HG03159 (cell line): ENCODE measurements around the gene ZBTB12.
"Not testable (repeated sequence)": the region's sequence is repeated elsewhere in the genome, so short reads cannot be mapped to it uniquely, and the experiment has no call there.

ENCODE experiments used
- ATAC-seq: cut with Tn5 transposase; IDR thresholded peaks from one replicate; pipeline ENCODE4 v1.9.1; 2021; ENCODE audit warnings: mild to moderate bottlenecking, moderate library complexity; ENCODE audit not compliant: unreplicated experiment

The ZBTB12 gene

DNA sequence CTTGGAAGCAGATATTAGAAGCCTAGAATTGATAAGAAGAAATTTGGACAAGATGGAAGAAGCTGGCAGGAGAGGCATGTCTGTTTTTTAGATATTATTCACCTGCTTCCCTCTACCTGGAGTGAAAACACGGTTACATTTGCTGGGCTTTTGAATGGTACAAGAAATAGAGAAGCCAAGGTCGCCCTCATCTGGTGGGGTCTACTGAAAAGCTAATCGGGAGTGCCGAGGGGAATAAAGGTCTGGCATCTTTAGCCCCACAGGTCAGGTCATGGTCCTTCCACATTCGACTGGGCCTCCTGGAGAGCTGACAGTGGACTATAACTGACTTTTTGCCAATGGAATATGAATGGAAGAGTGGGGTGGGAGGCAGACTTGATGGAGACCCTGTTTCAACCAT lies 21.1 kb upstream of the ZBTB12 start:
- no peak for ATAC-seq

DNA sequence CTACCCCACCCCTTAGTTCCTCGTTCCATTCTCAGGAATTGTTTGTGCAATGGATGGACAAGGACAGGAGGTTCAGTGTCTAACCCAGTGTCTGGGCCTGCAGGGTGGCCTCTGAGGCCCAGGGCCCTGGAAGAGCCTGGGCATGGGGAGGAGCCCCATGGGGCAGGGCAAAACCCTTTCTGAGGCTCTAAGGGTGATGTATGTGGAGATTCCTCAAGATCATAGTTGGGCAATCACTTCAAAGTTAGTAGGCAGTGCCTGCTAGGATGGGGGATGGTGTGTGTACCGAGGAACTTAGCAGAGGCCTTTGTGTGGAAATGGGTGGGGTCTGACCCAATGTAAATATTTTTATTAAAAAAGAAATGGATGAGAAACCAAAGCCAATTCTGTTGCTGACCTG lies 18.9 kb upstream of the ZBTB12 start:
- no peak for ATAC-seq

DNA sequence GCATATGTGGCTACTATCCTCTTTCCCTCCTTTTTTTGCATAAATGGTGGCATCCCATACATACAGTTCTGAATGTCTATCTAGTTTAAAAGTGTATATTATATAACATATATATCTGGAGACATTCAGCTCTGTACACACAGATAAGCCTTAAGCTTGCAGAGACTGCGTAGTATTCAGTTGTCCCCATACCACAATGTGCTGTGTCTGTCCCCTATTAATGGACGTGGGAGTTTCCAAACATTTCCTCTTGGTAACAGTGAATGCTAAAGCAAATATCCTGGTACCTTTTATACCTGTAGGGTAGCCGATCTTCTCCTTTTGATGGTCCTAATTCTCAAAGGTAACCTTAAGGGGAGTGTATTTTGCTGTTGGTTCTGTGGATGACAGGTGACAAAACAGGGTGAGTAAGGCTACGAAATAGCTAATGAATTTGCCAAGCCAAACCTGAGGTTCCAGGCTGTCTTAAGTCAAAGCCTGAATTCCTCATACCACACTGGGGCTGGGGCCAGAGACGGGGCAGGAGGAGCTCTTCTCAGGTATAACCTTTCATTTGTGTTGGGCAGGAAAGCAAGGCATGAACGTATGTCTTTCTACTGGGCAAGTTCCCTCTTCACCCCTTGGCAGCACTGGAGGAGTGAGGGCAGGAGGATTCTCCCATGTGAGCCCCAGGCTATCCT lies 17.9 kb upstream of the ZBTB12 start:
- ATAC-seq: no peak

DNA sequence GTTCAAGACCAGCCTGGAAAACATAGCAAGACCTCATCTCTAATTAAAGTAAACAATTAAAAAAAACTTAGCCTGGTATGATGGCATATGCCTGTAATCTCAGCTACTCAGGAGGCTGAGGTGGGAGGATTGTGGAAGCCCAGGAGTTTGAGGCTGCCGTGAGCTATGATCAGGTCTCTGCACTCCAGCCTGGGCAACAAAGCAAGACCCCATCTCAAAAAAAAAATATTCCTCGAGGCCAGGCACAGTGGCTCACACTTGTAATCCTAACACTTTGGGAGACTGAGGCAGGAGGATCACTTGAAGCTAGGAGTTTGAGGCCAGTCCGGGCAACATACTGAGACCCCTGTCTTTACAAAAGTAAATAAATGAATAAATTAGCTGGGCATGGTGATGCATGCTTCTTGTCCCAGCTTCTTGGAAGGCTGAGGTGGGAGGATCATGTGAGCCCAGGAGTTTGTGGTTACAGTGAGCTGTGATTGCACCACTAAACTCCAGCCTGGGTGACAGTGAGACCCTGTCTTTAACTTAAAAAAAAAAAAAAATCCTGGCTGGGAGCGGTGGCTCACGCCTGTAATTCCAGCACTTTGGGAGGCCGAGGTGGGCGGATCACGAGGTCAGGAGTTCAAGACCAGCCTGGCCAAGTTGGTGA lies 16.3 kb upstream of the ZBTB12 start:
- ATAC-seq: no peak

DNA sequence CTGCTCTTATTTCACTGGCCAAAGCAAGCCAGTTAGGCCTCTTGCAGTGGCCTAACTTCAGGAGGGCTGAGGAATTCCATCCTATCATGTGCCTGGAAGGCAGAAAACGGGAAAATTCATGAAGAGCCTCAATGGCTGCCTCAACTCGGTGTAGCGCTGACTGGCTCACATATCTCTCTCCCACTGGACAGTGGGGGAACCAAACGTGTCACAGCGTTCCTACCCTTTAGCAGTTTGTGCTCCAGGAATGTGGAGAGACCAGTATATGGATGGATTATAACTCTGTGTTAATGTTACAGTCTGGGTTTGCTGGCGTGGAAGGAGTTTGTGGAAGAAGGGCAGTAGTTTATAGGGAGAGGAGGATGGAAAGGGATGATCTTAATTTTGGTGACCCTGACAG lies 13.9 kb upstream of the ZBTB12 start:
- ATAC-seq: no peak

DNA sequence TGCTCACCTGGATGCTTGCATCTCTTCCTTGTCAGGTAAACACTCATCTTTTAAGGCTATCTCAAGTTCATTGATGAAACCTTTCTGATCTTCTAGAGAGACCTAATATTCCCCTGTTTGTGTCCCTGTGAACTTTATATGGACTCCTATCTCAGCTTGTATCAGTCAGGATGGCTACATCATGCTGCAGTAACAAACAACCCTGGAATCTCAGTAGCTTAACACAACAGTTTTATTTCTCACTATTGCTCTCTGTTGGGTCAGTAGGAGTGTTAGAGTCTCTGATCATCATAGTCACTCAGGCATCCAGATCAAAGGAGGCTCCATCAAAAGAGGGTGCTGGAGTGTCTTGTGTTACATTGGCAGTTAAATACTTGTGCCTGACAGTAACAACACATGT lies 13.5 kb upstream of the ZBTB12 start:
- ATAC-seq: no peak

DNA sequence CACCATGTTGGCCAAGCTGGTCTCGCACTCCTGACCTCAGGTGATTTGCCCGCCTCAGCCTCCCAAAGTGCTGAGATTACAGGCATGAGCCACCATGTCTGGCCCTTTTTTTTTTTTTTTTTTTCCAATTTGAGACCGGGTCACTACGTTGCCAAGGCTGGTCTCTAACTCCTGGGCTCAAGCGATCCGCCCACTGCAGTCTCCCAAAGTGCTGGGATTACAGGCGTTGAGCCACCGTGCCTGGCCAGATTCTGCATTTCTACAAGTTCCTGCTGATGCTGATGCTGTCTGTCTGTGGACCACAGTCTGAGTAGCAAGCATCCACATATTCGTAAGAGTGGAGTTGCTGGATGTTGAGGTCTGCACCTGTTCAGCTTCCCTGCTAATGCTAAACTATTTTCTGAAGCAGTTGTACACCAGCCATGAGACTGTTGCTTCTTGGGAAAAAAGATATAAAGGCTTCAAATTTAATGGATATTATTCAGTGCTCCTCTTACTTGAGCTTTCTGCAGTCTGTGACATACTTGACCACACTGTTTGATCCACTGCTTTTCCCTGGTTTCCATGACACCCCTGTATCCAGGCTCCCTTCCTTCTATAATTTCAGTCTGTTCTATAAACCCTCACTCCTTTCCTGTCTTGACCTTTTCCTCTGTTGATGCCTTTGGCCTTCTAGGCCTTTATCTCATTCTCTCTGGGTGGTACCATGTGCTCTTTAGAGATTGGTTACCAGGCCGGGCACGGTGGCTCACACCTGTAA lies 10.1 kb upstream of the ZBTB12 start:
- ATAC-seq: no peak

DNA sequence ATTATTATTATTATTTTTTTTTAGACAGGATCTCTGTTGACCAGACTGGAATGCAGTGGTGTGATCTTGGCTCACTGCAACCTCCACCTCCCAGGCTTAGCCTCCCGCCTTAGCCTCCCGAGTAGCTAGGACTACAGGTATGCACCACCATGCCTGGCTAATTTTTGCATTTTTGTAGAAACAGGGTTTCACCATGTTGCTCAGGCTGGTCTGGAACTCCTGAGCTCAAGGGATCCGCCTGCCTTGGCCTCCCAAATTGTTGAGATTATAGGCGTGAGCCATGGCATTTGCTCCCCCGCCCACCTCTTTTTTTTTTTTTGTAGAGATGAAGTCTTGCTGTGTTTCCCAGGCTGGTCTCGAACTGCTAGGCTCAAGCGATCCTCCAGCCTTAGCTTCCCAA lies 7.4 kb upstream of the ZBTB12 start:
- not testable (repeated sequence) for ATAC-seq

DNA sequence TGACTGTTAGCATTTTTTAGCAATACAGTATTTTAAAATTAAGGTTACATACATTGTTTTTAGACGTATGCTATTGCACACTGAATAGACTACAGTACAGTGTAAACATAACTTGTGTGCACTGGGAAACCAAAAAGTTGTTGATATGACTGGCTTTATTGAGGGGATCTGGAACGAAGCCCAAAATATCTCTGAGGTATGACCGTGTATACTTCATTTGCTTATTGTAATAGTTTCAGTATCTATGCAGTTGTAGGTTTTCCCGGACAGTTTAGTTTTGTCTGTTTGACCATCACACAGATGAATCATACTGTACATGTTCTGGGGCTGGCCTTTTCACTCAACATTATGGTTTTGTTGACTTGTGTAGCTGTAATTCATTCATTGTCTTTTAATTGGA lies 6.9 kb upstream of the ZBTB12 start:
- no peak for ATAC-seq

DNA sequence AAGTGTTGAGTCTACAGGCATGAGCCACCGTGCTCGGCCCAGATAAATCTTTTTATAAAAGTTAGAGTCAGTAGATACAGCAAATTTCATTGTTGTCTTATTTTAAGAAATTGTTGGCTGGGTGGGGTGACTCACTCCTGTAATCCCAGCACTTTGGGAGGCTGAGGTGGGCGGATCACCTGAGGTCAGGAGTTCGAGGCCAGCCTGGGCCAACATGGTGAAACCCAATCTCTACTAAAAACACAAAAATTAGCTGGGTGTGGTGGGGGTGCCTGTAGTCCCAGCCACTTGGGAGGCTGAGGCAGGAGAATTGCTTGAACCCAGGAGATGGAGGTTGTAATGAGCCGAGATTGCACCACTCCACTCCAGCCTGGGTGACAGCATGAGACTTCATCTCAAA lies 6.4 kb upstream of the ZBTB12 start:
- not testable (repeated sequence) for ATAC-seq

DNA sequence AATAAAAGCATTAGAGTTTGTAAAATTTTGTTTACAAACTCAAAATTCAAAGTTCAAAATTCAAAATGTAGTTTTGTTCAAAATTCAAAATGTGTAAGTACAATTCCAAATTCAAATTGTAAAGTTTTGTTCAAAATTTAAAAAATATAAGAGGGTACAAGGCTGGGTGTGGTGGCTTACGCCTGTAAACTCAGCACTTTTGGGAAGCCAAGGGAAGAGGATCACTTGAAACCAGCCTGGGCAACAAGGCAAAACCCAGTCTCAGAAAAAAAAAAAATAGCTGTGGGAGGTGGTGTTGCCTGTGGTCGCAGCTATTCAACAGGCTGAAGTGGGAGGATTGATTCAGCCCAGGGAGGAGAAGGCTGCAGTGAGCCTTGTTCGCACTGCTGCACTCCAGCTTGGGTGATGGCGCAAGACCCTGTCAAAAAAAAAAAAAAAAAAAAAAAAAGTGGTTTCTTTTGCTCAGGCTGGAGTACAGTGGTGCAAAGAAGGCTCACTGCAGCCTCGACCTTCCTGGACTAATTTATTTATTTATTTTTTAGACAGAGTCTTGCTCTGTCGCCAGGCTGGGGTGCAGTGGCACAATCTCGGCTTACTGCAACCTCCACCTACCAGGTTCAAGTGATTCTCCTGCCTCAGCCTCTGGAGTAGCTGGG lies 5.4 kb upstream of the ZBTB12 start:
- no peak for ATAC-seq

DNA sequence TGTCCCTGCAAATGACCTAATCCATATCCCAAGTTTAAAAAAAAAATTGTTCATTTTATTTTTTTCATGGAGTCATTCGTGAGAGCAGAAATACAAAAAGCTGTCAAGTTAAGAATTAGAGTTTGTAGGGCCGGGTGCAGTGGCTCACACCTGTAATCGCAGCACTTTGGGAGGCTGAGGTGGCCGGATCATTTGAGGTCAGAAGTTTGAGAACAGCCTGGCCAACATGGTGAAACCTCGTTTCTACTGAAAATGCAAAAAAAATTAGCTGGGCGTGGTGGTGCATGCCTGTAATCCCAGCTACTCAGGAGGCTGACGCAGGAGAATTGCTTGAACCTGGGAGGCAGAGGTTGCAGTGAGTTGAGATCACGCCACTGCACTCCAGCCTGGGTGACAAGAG lies 4.8 kb upstream of the ZBTB12 start:
- not testable (repeated sequence) for ATAC-seq

DNA sequence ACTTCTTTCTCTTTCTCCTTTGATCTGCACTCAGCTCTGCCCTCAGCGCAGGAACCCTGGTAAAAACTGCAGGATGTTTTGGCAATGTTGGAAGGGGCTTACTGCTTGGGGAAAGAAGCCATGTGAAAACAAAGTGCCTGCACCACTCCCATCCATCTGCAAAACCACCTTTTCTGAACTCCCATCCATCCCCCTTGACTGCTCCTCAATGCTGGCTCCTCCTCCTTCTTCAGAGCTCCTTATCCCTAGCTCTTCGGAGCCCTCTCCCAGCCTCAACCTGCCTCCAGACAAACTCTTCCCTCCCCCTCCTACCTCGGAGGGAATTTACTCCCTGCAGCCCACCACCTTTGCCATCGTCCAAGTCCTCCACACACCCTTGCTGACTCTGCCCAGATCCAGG lies 4.2 kb upstream of the ZBTB12 start:
- ATAC-seq: no peak

DNA sequence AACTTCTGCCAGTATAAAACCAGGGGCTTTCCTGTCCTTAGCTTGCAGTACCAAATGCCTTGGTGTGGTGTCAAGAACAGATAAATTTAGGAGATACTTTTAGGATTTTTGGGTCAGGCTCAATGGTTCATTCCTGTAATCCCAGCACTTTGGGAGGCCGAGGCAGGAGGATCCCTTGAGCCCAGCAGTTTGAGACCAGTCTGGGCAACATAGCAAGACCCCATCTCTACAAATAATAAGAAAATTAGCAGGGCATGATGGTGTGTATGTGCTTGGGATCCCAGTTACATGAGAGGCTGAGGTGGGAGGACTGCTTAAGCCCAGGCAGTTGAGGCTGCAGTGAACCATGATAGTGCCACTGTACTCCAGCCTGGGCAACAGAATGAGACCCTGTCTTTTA lies 3.2 kb upstream of the ZBTB12 start:
- no peak for ATAC-seq

DNA sequence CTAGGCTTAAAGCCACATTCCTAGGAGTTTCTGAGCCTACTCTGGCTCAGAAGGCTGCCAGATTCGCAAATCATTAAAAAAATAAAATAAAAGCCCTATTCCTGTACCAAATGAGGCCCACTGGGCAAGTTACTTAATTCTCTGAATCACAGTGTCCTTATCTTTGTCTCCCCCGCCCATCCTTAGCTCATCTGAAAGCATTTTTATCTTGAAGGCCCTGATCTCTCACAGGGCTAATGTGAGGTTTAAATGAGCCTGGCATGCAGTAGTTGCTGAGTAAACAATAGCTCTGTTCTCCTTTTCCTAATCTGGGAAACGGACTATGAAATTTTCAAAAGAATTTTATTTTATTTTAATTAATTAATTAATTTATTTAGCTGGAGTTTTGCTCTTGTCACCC lies 2.1 kb upstream of the ZBTB12 start:
- no peak for ATAC-seq

DNA sequence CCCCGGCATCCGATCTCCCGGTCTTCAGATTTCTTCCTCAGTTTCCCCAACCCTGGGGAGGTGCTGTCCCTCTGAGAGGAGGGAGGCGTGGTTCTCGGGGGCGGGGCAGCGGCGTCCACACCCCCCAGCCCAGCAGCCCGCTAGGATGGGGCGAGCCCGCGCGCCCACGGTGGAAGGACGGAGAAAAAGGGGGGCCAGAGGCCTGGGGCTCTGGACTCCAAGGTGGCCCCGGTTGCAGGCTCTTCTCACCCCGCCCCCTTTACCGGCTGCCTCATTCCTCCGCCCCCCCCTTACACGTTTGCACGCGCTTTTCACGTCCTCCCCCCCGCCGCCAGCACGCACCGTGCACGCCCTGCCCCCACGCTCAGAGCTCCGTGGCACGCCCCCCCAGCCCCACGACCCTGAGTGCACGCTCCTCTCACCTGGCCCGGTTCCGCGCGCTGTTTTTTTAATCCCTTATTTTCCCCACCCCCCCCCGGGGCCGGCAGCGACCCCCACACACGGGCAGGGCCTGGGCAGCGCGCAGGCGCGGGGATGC lies 402 bp downstream of the ZBTB12 start:
- no peak for ATAC-seq

DNA sequence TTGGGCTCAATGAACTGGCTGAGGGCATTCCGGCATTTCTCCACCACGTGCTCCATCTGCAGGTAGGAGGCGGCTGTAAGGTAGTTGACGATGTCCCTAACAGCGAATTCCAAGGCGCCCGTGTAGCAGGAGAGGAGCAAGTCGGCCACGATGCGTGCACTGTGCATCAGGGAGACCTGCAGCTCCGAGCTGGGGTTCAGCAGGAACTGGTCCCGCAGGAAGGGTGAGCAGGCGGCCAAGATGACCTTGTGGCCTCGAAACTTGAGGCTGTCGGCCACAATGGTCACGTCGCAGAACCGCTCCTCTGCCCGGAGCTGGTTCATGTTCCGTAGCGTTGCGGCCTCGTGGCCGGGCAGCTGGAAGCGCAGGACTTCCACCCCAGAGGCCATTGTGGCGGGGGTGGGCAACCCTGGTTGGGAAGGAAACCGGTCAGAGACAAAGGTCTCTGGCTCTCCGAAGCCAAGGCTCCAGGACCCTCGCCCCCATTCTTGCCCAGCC lies 920 bp downstream of the ZBTB12 start:
- ATAC-seq: no peak

DNA sequence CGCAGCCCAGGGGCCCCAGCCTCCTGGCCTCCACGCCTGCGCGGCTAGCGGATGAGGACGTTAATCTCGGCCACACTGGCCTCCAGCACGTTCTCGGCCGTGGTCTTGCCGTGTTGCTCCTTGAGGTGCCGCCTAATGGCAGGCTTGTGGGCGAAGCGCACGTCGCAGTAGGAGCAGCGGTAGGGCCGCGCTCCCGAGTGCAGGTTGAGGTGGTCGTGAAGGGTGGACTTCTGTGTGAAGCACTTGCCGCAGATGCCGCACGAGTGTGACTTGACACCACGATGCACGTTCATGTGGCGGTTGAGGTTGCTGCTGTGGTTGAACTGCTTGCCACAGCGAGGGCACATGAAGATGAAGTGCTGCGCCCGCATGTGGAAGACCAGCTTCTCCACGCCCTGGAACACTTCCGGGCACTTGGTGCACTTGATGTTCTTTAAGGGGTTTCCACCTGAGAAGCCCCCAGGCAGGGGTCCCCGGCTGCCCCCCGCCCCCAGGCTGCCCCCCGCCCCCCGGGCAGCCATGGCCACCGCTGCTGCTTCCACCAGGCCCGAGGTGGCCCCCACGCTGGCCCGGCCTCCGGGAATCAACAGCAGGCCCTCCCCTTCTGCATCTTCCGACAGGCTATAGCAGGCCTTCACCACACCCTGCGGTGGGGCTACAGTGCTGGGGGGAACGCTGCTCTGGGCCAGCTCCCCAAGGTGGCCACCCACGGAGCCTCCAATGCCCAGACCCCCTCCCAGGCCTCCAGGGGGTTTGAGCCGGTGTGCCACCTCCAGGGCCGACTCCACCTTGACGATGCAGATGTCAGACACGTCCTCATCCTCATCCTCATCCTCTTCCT lies 1.8 kb downstream of the ZBTB12 start:
- no peak for ATAC-seq

DNA sequence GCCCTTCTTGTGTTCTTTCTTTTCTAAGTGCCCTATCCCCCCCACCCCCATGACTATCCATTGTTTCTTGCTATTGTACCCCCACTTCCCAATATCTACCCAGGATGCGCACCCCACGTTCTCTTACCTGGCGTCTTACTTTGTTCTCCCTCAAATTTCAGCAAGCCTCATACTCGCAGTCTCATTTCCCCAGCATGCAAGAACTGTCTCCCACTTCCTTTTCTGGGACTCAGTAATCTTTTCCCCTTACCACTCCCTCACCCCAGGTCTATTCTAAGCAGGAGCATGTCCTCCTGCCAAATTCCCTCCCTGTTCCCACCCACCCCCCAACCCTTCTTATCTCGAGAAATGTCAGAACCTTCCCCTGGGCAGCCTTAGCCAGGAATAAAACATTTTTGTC lies 2.7 kb downstream of the ZBTB12 start:
- ATAC-seq: no peak

DNA sequence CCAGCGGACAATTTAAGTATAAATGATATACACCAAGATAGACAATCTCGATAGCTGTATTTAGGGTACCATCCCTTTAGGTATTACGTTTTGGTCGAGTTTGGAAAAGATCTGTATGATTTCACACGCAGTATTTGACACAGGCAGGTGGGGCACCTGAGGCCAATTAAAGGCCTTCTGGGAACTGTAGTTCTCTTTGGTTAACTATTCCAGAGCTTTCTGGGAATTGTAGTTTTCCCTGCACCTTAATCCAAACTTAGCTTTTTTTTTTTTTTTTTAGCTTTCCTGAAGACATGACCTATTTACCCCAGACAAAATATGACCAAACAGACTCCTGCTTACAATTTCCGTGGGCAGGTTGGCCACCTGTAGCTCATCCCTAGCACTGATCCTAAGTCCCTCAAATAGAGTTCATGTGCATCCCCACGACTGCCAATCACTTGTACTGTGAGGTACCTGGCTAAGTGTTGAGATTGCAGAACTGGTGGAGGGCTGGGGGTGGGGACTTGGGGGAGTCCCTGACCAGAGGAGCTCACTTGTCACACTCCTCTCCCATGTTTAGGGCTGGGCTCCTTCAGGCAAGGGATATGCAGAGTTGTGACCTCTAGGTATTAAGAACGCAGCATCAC lies 3.4 kb downstream of the ZBTB12 start:
- ATAC-seq: no peak
